Measurements from ENCODE around the gene ZNF488. TPM values are rescaled to one million over a fixed set of nuclear protein-coding genes. Genes with fewer than 3 reads are reported as not detected.

The ZNF488 gene
- total and polyA plus RNA-seq, 2 donors (not counting 1 experiment from before 2014, with no cell fraction given), result 0.07 TPM; not detected in 1

GRCh38 chr10:47380341-47381102, 3.6 kb downstream of the ZNF488 start:
- Histone ChIP-seq H2AFZ (ENCODE audit: low read length) (no peak overlapping the region), H3K9me3 (ENCODE audit: control insufficient read depth, insufficient read depth, low read depth, low read length) (no peaks in the 10 kb centered on the region), H3K79me2 (ENCODE audit: control insufficient read depth, insufficient read depth, low read length) (no peaks in the 10 kb centered on the region), H3K27ac (ENCODE audit: insufficient read depth, low read length) (no peak overlapping the region), H3K4me2 (ENCODE audit: extremely low read depth, insufficient read depth, low read length) (no peak overlapping the region), H3K36me3 (ENCODE audit: control insufficient read depth, insufficient read depth, low read length) (no peaks in the 10 kb centered on the region), H3K27me3 (ENCODE audit: control insufficient read depth, insufficient read depth, low read length) (peaks cover 29% of the 10 kb centered on the region), H3K4me3 (replicated peaks in 1 of 4; ENCODE audit: control extremely low read depth in 1 of 4, insufficient read depth in 1 of 4, low read depth in 3 of 4, low read length in 4 of 4) (no peak overlapping the region), H4K20me1 (ENCODE audit: control insufficient read depth, extremely low read depth, insufficient read depth, low read length) (no peaks in the 10 kb centered on the region), H3K9ac (ENCODE audit: insufficient read depth, low read length) (no peak overlapping the region), H3K4me1 (ENCODE audit: control insufficient read depth, extremely low read depth, insufficient read depth, low read length) (no peaks in the 10 kb centered on the region)
- TF ChIP-seq CTCF (conservative IDR thresholded peaks at IDR 0.05 in 1 of 2, IDR thresholded peaks at IDR 0.05 in 1 of 2; ENCODE audit: low read depth in 1 of 2, low read length in 2 of 2) (no peak), EZH2 (IDR thresholded peaks at IDR 0.05; ENCODE audit: low read length, missing control alignments) (no peak)
- no peak for DNase-seq (ENCODE audit: low read depth in 2 of 2)

DNA sequence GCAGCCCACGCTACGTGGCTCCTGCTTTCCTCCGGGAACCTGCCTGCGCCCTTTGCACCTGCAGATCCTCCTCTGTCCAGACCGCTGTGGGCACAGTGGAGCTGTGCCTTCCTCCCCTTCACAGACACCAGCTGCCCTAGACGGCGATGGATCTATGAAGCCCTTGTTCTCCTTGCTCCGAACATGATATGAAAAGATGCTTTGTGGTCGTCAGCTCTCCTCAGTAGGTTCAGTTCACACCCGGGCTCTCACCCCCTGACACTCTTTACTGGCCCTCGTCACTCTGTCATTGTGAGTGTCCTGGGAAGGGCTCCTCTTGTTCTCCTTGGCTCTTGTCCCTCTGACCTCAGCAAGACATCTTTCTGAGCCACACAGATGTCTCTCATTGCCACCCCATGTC, 4.2 kb downstream of the ZNF488 start:
- DNase-seq (ENCODE audit: low read depth in 2 of 2), result no peak
- Histone ChIP-seq H3K4me1 (ENCODE audit: control insufficient read depth, extremely low read depth, insufficient read depth, low read length) (no peaks in the 10 kb centered on the region), H3K79me2 (ENCODE audit: control insufficient read depth, insufficient read depth, low read length) (no peaks in the 10 kb centered on the region), H3K4me2 (ENCODE audit: extremely low read depth, insufficient read depth, low read length) (no peak overlapping the region), H3K36me3 (ENCODE audit: control insufficient read depth, insufficient read depth, low read length) (no peaks in the 10 kb centered on the region), H3K27ac (ENCODE audit: insufficient read depth, low read length) (no peak overlapping the region), H3K4me3 (replicated peaks in 1 of 4; ENCODE audit: control extremely low read depth in 1 of 4, insufficient read depth in 1 of 4, low read depth in 3 of 4, low read length in 4 of 4) (no peak overlapping the region), H2AFZ (ENCODE audit: low read length) (no peak overlapping the region), H3K9ac (ENCODE audit: insufficient read depth, low read length) (no peak overlapping the region), H4K20me1 (ENCODE audit: control insufficient read depth, extremely low read depth, insufficient read depth, low read length) (no peaks in the 10 kb centered on the region), H3K27me3 (ENCODE audit: control insufficient read depth, insufficient read depth, low read length) (peaks cover 29% of the 10 kb centered on the region), H3K9me3 (ENCODE audit: control insufficient read depth, insufficient read depth, low read depth, low read length) (no peaks in the 10 kb centered on the region)
- TF ChIP-seq EZH2 (IDR thresholded peaks at IDR 0.05; ENCODE audit: low read length, missing control alignments) (no peak), CTCF (conservative IDR thresholded peaks at IDR 0.05 in 1 of 2, IDR thresholded peaks at IDR 0.05 in 1 of 2; ENCODE audit: low read depth in 1 of 2, low read length in 2 of 2) (no peak)

DNA sequence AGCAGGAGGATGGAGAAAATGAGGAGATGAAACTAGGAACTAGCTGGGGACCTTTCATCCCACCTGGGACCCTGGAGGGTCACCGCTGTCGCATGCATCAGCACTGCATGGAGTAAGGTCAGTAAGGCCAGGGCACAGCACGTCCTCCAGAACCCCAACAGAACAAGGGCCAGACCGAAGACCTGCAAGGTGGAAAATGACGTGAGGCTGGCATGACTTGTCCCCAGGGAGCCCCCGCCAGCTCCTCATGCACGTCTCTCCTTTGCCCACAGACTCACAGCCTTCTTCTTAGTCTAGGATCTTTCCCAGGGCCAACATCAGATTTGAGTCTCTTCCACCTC, 4.7 kb downstream of the ZNF488 start:
- no peaks in the 10 kb centered on the region for H3K4me1 ChIP-seq (ENCODE audit: control insufficient read depth, extremely low read depth, insufficient read depth, low read length)
- peaks cover 29% of the 10 kb centered on the region for H3K27me3 ChIP-seq (ENCODE audit: control insufficient read depth, insufficient read depth, low read length)
- no peak overlapping the region for H3K9ac ChIP-seq (ENCODE audit: insufficient read depth, low read length)
- no peak for DNase-seq (ENCODE audit: low read depth in 2 of 2)
- H3K9me3 ChIP-seq (ENCODE audit: control insufficient read depth, insufficient read depth, low read depth, low read length), result no peaks in the 10 kb centered on the region
- TF ChIP-seq CTCF (conservative IDR thresholded peaks at IDR 0.05 in 1 of 2, IDR thresholded peaks at IDR 0.05 in 1 of 2; ENCODE audit: low read depth in 1 of 2, low read length in 2 of 2) (no peak), EZH2 (IDR thresholded peaks at IDR 0.05; ENCODE audit: low read length, missing control alignments) (no peak)
- H4K20me1 ChIP-seq (ENCODE audit: control insufficient read depth, extremely low read depth, insufficient read depth, low read length), result no peaks in the 10 kb centered on the region
- H3K4me3 ChIP-seq (replicated peaks in 1 of 4; ENCODE audit: control extremely low read depth in 1 of 4, insufficient read depth in 1 of 4, low read depth in 3 of 4, low read length in 4 of 4), result no peak overlapping the region
- no peak overlapping the region for H2AFZ ChIP-seq (ENCODE audit: low read length)
- H3K27ac ChIP-seq (ENCODE audit: insufficient read depth, low read length), result no peak overlapping the region
- H3K79me2 ChIP-seq (ENCODE audit: control insufficient read depth, insufficient read depth, low read length), result no peaks in the 10 kb centered on the region
- H3K4me2 ChIP-seq (ENCODE audit: extremely low read depth, insufficient read depth, low read length), result no peak overlapping the region
- H3K36me3 ChIP-seq (ENCODE audit: control insufficient read depth, insufficient read depth, low read length), result no peaks in the 10 kb centered on the region
